OCI-LY3 (cell line): ENCODE data around the gene MYH9.

Source experiments
- CTCF ChIP-seq: fragments of 200-600, 300-600 bp; sonication (generic); IDR thresholded peaks from 2 replicates; pipeline ENCODE4 v1.5.1; 2014; ENCODE audit warnings: antibody characterized with exemption, low read length, low read depth
- EZH2phosphoT487 ChIP-seq: fragments of 200-600 bp; shearing (Covaris generic); IDR thresholded peaks from 2 replicates; pipeline ENCODE4 v1.6.1; 2018; ENCODE audit warnings: antibody characterized with exemption, mixed run types, low read depth

DNA sequence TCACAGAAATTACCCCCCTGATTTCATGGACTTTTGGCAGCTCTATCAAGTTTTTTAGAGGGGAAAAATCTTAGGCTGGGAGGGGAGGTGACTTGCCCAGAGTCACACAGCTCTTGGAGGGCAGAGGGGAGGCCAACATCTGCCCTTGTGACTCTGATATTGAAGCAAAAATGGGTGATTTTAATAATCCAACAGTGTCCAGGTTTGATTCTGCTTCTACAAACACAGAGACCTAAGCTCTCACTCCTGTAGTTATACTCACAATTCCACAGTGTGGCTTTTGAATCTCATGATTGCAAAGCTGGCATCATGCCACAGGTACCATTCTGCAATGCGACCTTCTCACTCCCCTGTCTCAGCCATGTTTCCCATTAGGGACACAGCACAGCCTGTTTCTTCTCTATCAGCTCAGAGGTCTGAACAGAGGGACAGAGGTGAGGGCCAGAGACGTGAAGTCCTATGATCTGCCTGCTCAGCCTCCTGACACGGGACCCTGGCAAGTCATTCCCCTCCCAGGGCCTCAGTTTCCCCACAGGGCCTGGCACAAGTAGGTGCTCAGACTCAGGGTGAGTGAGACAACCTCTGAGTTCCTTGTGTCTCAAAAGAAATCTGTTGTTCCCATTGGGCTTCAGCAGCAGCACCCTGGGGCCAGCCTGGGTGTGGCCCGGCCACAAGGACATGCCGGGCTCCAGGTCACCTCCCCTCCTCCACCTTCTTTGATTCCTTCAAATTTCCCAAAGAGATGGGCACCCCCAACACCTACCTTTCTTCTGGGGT is 149.2 kb downstream of the MYH9 start:
- no peak for TF ChIP-seq EZH2phosphoT487
- TF ChIP-seq CTCF: no peak
